ENCODE results near the gene CADPS2. TPM values are rescaled to one million over a fixed set of nuclear protein-coding genes. Genes with fewer than 3 reads are reported as not detected.

The CADPS2 gene
- total RNA-seq, 2 experiments from 2014 or later = not detected

GRCh38 chr7:122311734-122312450 is 574.4 kb downstream of the CADPS2 start:
- H3K27ac ChIP-seq (ENCODE audit: low read depth in 1 of 2, low read length in 2 of 2) = no peak overlapping the region
- H3K36me3 ChIP-seq (ENCODE audit: insufficient read depth, low read length) = no peaks in the 10 kb centered on the region
- POLR2A ChIA-PET = no interaction called here
- H3K4me1 Mint-ChIP-seq (ENCODE audit: low read depth) = no peaks in the 10 kb centered on the region
- peaks cover 6% of the 10 kb centered on the region for H3K4me1 ChIP-seq (ENCODE audit: insufficient read depth, low read length)
- DNase-seq = no peak
- H3K4me3 Mint-ChIP-seq = no peak overlapping the region
- no peak overlapping the region for H3K4me3 ChIP-seq (ENCODE audit: low read length)
- ATAC-seq (ENCODE audit: poor library complexity) = no peak
- H3K9me3 Mint-ChIP-seq = no peaks in the 10 kb centered on the region
- no peak for TF ChIP-seq CTCF (IDR thresholded peaks at IDR 0.05)
- no peak overlapping the region for H3K27ac Mint-ChIP-seq
- CTCF ChIA-PET = no interaction called here
- H3K9me3 ChIP-seq (ENCODE audit: control insufficient read depth in 1 of 2, insufficient read depth in 1 of 2, low read length in 2 of 2) = peaks cover 0 to 32% of the 10 kb centered on the region in 2 experiments
- no peaks in the 10 kb centered on the region for H3K36me3 Mint-ChIP-seq (ENCODE audit: low read depth)
- peaks cover 67 to 94% of the 10 kb centered on the region in 2 experiments for H3K27me3 ChIP-seq (ENCODE audit: control insufficient read depth in 1 of 2, insufficient read depth in 2 of 2, low read length in 2 of 2)
- intact Hi-C loops (cut with DNase I, micrococcal nuclease) = no loop called here
- H3K27me3 Mint-ChIP-seq = peaks cover 82% of the 10 kb centered on the region

GRCh38 chr7:122311050-122311700 is 575.1 kb downstream of the CADPS2 start:
- H3K27ac ChIP-seq (ENCODE audit: low read depth in 1 of 2, low read length in 2 of 2) = no peak overlapping the region
- Mint-ChIP-seq H3K27me3 (peaks cover 86% of the 10 kb centered on the region), H3K4me3 (no peak overlapping the region), H3K27ac (no peak overlapping the region), H3K36me3 (ENCODE audit: low read depth) (no peaks in the 10 kb centered on the region), H3K9me3 (no peaks in the 10 kb centered on the region), H3K4me1 (ENCODE audit: low read depth) (no peaks in the 10 kb centered on the region)
- H3K36me3 ChIP-seq (ENCODE audit: insufficient read depth, low read length) = no peaks in the 10 kb centered on the region
- peaks cover 67 to 96% of the 10 kb centered on the region in 2 experiments for H3K27me3 ChIP-seq (ENCODE audit: control insufficient read depth in 1 of 2, insufficient read depth in 2 of 2, low read length in 2 of 2)
- ChIA-PET POLR2A (no interaction called here), CTCF (no interaction called here)
- DNase-seq = no peak
- ATAC-seq (ENCODE audit: poor library complexity) = no peak
- intact Hi-C loops (cut with DNase I, micrococcal nuclease) = no loop called here
- H3K4me3 ChIP-seq (ENCODE audit: low read length) = no peak overlapping the region
- H3K4me1 ChIP-seq (ENCODE audit: insufficient read depth, low read length) = peaks cover 6% of the 10 kb centered on the region
- peaks cover 0 to 32% of the 10 kb centered on the region in 2 experiments for H3K9me3 ChIP-seq (ENCODE audit: control insufficient read depth in 1 of 2, insufficient read depth in 1 of 2, low read length in 2 of 2)
- TF ChIP-seq CTCF (IDR thresholded peaks at IDR 0.05) = no peak

DNA sequence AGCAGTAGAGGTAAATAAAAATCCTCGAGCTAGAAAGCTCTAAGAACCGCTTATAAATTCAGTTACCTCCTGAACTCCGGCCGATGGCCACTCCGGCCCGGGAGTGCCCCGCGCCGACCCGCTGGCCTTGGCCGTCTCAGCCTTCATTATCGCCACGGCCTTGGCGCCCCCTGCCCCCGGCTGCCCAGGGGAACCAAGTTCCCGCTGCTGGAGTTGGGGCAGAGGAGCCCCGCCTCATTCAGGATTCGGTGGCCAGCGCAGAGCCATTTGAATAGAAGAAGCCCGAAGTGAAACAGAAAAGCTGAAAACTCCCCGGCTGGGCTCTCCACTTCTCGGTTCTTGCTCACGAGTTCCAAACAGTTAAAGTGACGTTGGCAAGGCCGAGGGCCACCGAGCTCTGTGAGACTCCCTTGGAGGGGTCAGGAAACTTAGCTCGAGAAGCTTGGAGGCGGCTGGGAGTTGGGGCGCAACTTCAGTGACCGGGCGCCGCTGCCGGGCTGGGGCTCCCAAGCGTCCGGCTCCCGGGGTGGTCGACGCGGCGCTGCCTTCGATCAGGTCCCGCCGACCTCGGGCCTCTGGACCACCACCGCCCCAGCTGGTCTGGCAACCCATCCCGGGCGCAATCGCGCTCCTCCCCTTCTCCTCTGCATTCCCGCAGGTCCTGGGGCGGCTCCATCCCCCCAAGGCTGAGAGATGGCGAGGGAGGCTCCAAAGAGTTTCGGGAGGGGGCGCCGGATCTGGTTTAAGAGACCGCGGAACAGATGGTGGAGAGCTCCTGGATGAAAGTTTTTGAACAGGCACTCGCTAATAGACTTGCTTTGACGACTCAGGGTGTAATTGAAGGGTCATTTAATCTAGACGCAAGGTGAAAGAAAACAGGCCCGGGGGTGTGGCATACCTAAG is 575.9 kb downstream of the CADPS2 start:
- no peak for TF ChIP-seq CTCF (IDR thresholded peaks at IDR 0.05)
- Histone ChIP-seq H3K4me1 (ENCODE audit: insufficient read depth, low read length) (peaks cover 6% of the 10 kb centered on the region), H3K9me3 (ENCODE audit: control insufficient read depth in 1 of 2, insufficient read depth in 1 of 2, low read length in 2 of 2) (peaks cover 0 to 35% of the 10 kb centered on the region in 2 experiments), H3K27ac (ENCODE audit: low read depth in 1 of 2, low read length in 2 of 2) (no peak overlapping the region), H3K4me3 (ENCODE audit: low read length) (no peak overlapping the region), H3K27me3 (ENCODE audit: control insufficient read depth in 1 of 2, insufficient read depth in 2 of 2, low read length in 2 of 2) (peaks cover 67 to 96% of the 10 kb centered on the region in 2 experiments), H3K36me3 (ENCODE audit: insufficient read depth, low read length) (no peaks in the 10 kb centered on the region)
- Mint-ChIP-seq H3K9me3 (no peaks in the 10 kb centered on the region), H3K36me3 (ENCODE audit: low read depth) (no peaks in the 10 kb centered on the region), H3K27me3 (peaks cover 82% of the 10 kb centered on the region), H3K4me3 (no peak overlapping the region), H3K27ac (no peak overlapping the region), H3K4me1 (ENCODE audit: low read depth) (no peaks in the 10 kb centered on the region)
- CTCF ChIA-PET = no interaction called here
- ATAC-seq (ENCODE audit: poor library complexity) (no peak), DNase-seq (no peak)
- POLR2A ChIA-PET = no interaction called here
- intact Hi-C loops (cut with DNase I, micrococcal nuclease) = no loop called here

All from CD4-positive, alpha-beta T cell (primary cell).